Activated T-cell treated with anti-CD3 and anti-CD28 coated beads for 1 hour (primary cell): ENCODE measurements around the gene VGF.
"Not testable (repeated sequence)": the region's sequence is repeated elsewhere in the genome, so short reads cannot be mapped to it uniquely, and the experiment has no call there.

Experiments used
- DNase-seq: peaks from one replicate; pipeline ENCODE4 v3.0.0-alpha.2; 2020; ENCODE audit warnings: low read depth

VGF gene

GRCh38 chr7:101134399-101134980 is 30.9 kb downstream of the VGF start:
- no peak for DNase-seq

- no peak for DNase-seq
Measured at GRCh38 chr7:101133621-101134398, 31.6 kb downstream of the VGF start.

- not testable (repeated sequence) for DNase-seq
Measured at GRCh38 chr7:101132626-101133600, 32.5 kb downstream of the VGF start.

GRCh38 chr7:101129603-101130117 is 35.7 kb downstream of the VGF start:
- no peak for DNase-seq

GRCh38 chr7:101128040-101128834 is 37.1 kb downstream of the VGF start:
- no peak for DNase-seq

- no peak for DNase-seq
Measured at GRCh38 chr7:101127460-101128039, 37.8 kb downstream of the VGF start.

GRCh38 chr7:101126651-101127459 is 38.5 kb downstream of the VGF start, which contains the start of gene SERPINE1:
SERPINE1 (plus strand) TSS chr7:101127104; CDS start chr7:101128394, 1,290 bp downstream.
- DNase-seq, result peak; percentile 25

- no peak for DNase-seq
Measured at GRCh38 chr7:101125989-101126650, 39.2 kb downstream of the VGF start.

GRCh38 chr7:101124376-101125056 is 40.9 kb downstream of the VGF start:
- no peak for DNase-seq

- DNase-seq, result no peak
Measured at GRCh38 chr7:101123703-101124068, 41.7 kb downstream of the VGF start.

GRCh38 chr7:101122933-101123702 is 42.3 kb downstream of the VGF start:
- no peak for DNase-seq

- DNase-seq, result no peak
Measured at GRCh38 chr7:101121991-101122932, 43.1 kb downstream of the VGF start.

GRCh38 chr7:101121631-101121990 is 43.8 kb downstream of the VGF start:
- DNase-seq, result not testable (repeated sequence)

GRCh38 chr7:101120315-101120714 is 45.1 kb downstream of the VGF start:
- DNase-seq, result no peak

GRCh38 chr7:101119876-101120275 is 45.5 kb downstream of the VGF start:
- no peak for DNase-seq

- DNase-seq, result no peak
Measured at GRCh38 chr7:101118856-101119255, 46.5 kb downstream of the VGF start.

GRCh38 chr7:101116898-101117297 is 48.5 kb downstream of the VGF start:
- DNase-seq, result no peak
